ENCODE results near the gene CFTR. TPM values are rescaled to one million over a fixed set of nuclear protein-coding genes. Genes with fewer than 3 reads are reported as not detected.

The CFTR gene
- total and polyA plus RNA-seq, 2 of the 8 experiments (the other 6 are each of a cell fraction or from before 2014, with no cell fraction given): 1.2 to 1.6 TPM

GRCh38 chr7:117603627-117604026 is 123.8 kb downstream of the CFTR start:
- Histone ChIP-seq H3K4me1 (replicated peaks in 1 of 4; ENCODE audit: control insufficient read depth in 3 of 4, insufficient read depth in 4 of 4, low read length in 3 of 4) (no peaks in the 10 kb centered on the region), H2BK120ac (replicated peaks; ENCODE audit: low read depth, low read length) (no peak overlapping the region), H2BK12ac (ENCODE audit: low read depth, low read length) (no peak overlapping the region), H3K79me1 (ENCODE audit: low read depth, low read length) (no peaks in the 10 kb centered on the region), H3K18ac (ENCODE audit: extremely low read depth, low read length) (no peak overlapping the region), H2BK5ac (ENCODE audit: low read depth, low read length) (no peak overlapping the region), H3K4me2 (ENCODE audit: insufficient read depth in 1 of 2, low read depth in 2 of 2, low read length in 2 of 2) (no peak overlapping the region), H2AFZ (ENCODE audit: low read length) (no peak overlapping the region), H3K9ac (replicated peaks in 1 of 4; ENCODE audit: extremely low read depth in 1 of 4, low read depth in 3 of 4, low read length in 3 of 4) (no peak overlapping the region), H3K14ac (ENCODE audit: insufficient read length) (no peak overlapping the region), H3K36me3 (ENCODE audit: control insufficient read depth in 2 of 4, insufficient read depth in 4 of 4, low read length in 3 of 4) (no peaks in the 10 kb centered on the region), H3K23me2 (ENCODE audit: low read depth, low read length) (no peaks in the 10 kb centered on the region), H3K56ac (replicated peaks; ENCODE audit: insufficient read length, low read depth, low read length) (no peak overlapping the region), H2BK20ac (ENCODE audit: low read length) (no peak overlapping the region), H4K8ac (ENCODE audit: extremely low read depth, insufficient read depth, low read length) (no peak overlapping the region), H4K91ac (replicated peaks; ENCODE audit: insufficient read length, low read length) (no peak overlapping the region), H4K5ac (ENCODE audit: insufficient read length, low read depth, low read length) (no peak overlapping the region), H3K4ac (replicated peaks; ENCODE audit: insufficient read length, low read depth, low read length) (no peak overlapping the region), H3K27ac (ENCODE audit: low read depth, low read length) (no peak overlapping the region), H3K79me2 (ENCODE audit: control insufficient read depth in 1 of 2, insufficient read depth in 2 of 2, low read length in 2 of 2) (no peaks in the 10 kb centered on the region), H3K9me3 (ENCODE audit: insufficient read depth in 2 of 2, low read depth in 1 of 2, low read length in 1 of 2) (no peaks in the 10 kb centered on the region), H3K27me3 (replicated peaks in 1 of 4; ENCODE audit: control insufficient read depth in 3 of 4, extremely low read depth in 1 of 4, insufficient read depth in 3 of 4, low read length in 3 of 4) (no peaks in the 10 kb centered on the region), H4K20me1 (replicated peaks in 1 of 2; ENCODE audit: control insufficient read depth in 1 of 2, insufficient read depth in 2 of 2, low read length in 2 of 2) (no peaks in the 10 kb centered on the region), H3K4me3 (ENCODE audit: extremely low read depth in 1 of 4, insufficient read depth in 2 of 4, low read depth in 3 of 4, low read length in 4 of 4) (no peak overlapping the region), H2AK5ac (ENCODE audit: low read depth, low read length) (no peak overlapping the region), H3K23ac (ENCODE audit: insufficient read length) (no peak overlapping the region), H2BK15ac (ENCODE audit: low read length) (no peak overlapping the region)
- ChIA-PET CTCF (ENCODE audit: partially characterized antibody) (no interaction called here), POLR2A (ENCODE audit: partially characterized antibody) (no interaction called here)
- 95% methylated on average over 4 of the region's 4 CpGs; no CpG with 5 or more reads in 1 of the 2 experiments for WGBS, 2 experiments (ENCODE audit: extremely low coverage in 1 of 2, insufficient coverage in 1 of 2, insufficient read length in 1 of 2, insufficient replicate concordance in 2 of 2, low coverage in 1 of 2, low lambda C conversion rate in 2 of 2, missing lambda C conversion rate in 1 of 2)
- FAIRE-seq (no peak), DNase-seq (ENCODE audit: low read depth in 1 of 2, low spot score in 2 of 2) (no peak)
- TF ChIP-seq NRF1 (IDR thresholded peaks at IDR 0.05; ENCODE audit: low read depth, low read length): no peak
- no peak for TF ChIP-seq TBP (IDR thresholded peaks at IDR 0.05; ENCODE audit: low read depth, low read length)
- TF ChIP-seq CHD2 (IDR thresholded peaks at IDR 0.05; ENCODE audit: low read length): no peak
- no peak for TF ChIP-seq SP2 (IDR thresholded peaks at IDR 0.05; ENCODE audit: low read length)
- no peak for TF ChIP-seq USF2 (IDR thresholded peaks at IDR 0.05; ENCODE audit: low read length)
- TF ChIP-seq SP4 (IDR thresholded peaks at IDR 0.05; ENCODE audit: low read length): no peak
- TF ChIP-seq CREB1 (IDR thresholded peaks at IDR 0.05): no peak
